Effector memory CD4-positive, alpha-beta T cell (primary cell): Measurements from ENCODE around the gene FOXO1.

ENCODE experiments used
- DNase-seq, 3 donors: peaks; one replicate each; pipeline ENCODE4 v3.0.0-alpha.2; 2020
- H3K27ac ChIP-seq: 2 replicates; pipeline ENCODE4 v1.7.0; 2013; ENCODE audit warnings: mild to moderate bottlenecking, low read length, moderate library complexity; ENCODE audit not compliant: insufficient read depth, poor library complexity, severe bottlenecking
- H3K27me3 ChIP-seq: replicated peaks from 2 replicates; pipeline ENCODE4 v1.7.0; 2013; ENCODE audit warnings: mild to moderate bottlenecking, low read length; ENCODE audit not compliant: insufficient read depth, control insufficient read depth, poor library complexity, severe bottlenecking
- H3K36me3 ChIP-seq: 2 replicates; pipeline ENCODE4 v1.7.0; 2013; ENCODE audit warnings: mild to moderate bottlenecking, low read length, moderate library complexity; ENCODE audit not compliant: control insufficient read depth, insufficient read depth
- H3K4me1 ChIP-seq: 2 replicates; pipeline ENCODE4 v1.7.0; 2013; ENCODE audit warnings: low read length, mild to moderate bottlenecking; ENCODE audit not compliant: control insufficient read depth, insufficient read depth, poor library complexity, severe bottlenecking
- H3K4me3 ChIP-seq: 2 replicates; pipeline ENCODE4 v1.7.0; 2013; ENCODE audit warnings: low read length, low read depth, mild to moderate bottlenecking; ENCODE audit not compliant: insufficient read depth, poor library complexity, severe bottlenecking
- H3K9me3 ChIP-seq: 2 replicates; pipeline ENCODE4 v1.7.0; 2013; ENCODE audit warnings: mild to moderate bottlenecking, low read length, moderate library complexity; ENCODE audit not compliant: control insufficient read depth

Gene FOXO1

DNA sequence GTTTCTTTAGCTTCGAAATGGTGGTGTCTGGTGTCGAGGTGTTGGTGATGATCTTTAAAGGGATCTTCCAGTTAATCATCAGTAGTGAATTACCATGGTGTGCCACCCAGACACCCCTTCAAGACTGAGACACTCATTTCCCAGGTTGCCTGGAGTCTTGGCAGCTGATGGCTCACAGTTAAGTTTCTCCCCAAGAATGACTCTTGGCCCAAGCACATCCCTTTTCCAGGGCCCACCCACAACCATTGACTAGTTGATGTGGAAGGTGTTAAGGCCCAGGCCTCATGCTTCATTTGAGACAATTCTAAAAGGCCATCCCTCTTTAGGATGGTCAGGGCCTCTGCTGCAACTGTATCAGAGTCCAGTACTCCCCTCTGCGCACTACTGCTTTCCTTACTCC lies 145.5 kb downstream of the FOXO1 start:
- H3K4me3 ChIP-seq: no peak overlapping the region
- H3K9me3 ChIP-seq: no peaks in the 10 kb centered on the region
- DNase-seq: no peak
- H3K4me1 ChIP-seq: no peaks in the 10 kb centered on the region
- no peaks in the 10 kb centered on the region for H3K27me3 ChIP-seq
- H3K27ac ChIP-seq: no peak overlapping the region
- no peaks in the 10 kb centered on the region for H3K36me3 ChIP-seq

DNA sequence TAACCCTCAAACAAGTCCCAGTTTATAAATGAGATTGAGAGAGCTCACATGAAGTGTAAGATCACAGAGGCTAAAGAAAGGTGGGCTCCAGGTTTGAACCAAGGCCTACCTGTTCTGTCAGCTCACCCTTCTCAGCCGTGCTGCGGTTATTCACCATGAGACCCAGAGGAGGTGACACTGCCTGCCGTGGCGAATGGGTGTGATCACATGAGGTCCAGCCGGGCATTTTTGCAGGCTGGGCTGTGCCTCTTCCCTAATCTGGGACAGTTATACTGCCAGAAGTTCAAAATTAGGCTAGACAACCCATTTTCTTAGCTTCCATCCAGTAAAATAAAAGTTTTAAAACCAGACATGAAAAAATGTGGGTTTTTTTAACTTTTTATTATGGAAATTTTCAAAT lies 146.8 kb downstream of the FOXO1 start:
- Histone ChIP-seq H3K27me3 (no peaks in the 10 kb centered on the region), H3K36me3 (no peaks in the 10 kb centered on the region), H3K27ac (no peak overlapping the region), H3K4me1 (no peaks in the 10 kb centered on the region), H3K4me3 (no peak overlapping the region), H3K9me3 (no peaks in the 10 kb centered on the region)
- no peak for DNase-seq

DNA sequence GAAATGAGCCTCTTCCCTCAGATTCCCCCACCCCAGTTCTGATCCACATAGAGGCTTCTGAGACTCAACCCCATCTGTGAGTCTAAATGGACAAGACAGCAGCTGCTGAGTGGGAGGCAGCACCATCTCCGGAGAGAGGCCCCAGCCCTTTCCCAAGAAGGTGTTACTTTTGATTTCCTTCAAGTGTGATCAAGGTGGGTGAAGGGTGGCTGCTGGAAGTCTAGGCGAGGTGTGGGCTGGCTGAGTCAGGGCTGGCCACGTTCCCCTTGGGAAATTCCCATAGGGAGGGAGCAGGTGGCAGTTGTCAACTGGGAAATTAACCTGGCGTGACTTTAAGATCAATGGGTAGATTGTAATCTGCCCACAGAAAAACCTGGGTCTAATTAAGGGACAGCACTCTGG lies 148.0 kb downstream of the FOXO1 start:
- no peak overlapping the region for H3K4me3 ChIP-seq
- H3K36me3 ChIP-seq: no peaks in the 10 kb centered on the region
- DNase-seq: peak; percentile 13 to 21 (median 18)
- H3K27ac ChIP-seq: no peak overlapping the region
- H3K4me1 ChIP-seq: no peaks in the 10 kb centered on the region
- H3K9me3 ChIP-seq: no peaks in the 10 kb centered on the region
- H3K27me3 ChIP-seq: no peaks in the 10 kb centered on the region

DNA sequence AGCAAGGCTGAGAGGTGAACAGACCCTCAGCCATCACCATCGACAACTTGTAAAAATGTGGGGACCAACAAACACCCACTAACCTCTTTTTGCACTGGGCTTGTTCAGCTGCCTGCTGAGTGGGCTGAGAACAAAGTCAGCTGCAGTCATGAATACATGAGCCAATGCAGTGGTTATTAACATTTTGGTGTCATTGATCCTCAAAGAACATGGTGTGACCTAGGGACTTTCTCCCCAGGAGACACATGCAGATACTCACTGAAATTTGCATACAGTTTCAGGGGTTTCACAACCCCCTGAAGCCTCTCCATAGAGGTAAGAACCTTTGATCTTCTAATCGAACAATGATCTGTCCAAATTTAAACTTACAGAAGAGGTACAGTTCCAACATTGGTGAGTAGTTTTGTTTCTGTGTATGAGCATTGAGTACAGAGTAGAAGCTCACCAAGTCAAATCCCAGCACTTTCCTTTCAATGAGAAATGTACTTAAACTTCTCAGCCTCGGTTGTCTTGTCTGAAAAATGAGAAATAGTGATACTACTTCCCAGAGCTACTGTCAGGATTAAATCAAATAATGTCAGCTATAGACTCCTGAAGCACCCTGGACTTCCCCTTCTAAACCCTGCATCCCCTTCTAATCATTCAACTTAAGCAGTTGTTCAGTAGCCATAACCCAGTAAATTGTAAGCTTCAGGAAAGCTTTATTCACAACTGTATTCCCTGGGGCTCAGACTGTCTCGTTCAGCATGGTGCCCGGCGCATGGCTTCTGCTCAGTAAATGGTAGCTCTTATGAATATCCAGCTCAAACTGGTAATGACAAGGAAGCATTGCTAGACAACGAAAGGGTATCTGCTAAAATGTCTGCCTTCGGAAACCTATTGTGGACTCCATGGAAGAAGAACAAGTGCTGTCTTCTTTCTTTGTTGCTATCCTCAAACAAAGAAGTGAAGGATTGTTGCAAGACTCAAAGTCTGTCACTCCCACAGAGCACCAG lies 148.7 kb downstream of the FOXO1 start:
- DNase-seq: no peak
- no peaks in the 10 kb centered on the region for H3K9me3 ChIP-seq
- H3K4me3 ChIP-seq: no peak overlapping the region
- H3K27me3 ChIP-seq: no peaks in the 10 kb centered on the region
- no peak overlapping the region for H3K27ac ChIP-seq
- no peaks in the 10 kb centered on the region for H3K4me1 ChIP-seq
- no peaks in the 10 kb centered on the region for H3K36me3 ChIP-seq

DNA sequence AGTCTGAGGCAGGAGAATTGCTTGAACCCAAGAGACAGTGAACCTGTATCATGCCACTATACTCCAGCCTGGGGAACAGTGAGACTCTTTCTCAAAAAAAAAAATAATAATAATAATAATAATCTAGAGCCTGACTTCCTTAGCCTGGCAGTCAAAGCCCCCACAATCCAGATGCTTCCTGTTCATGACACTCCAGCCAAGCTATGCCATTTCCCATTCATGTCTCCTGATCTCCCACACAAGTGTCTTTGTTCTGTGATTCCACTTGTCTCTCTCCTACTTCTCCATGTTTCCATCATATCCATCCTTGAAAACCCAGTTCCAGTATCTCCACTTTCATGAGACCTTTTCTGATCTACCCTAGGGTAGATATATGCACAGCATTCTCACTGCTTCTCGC lies 150.7 kb downstream of the FOXO1 start:
- H3K27me3 ChIP-seq: no peaks in the 10 kb centered on the region
- H3K4me3 ChIP-seq: no peak overlapping the region
- H3K27ac ChIP-seq: no peak overlapping the region
- H3K4me1 ChIP-seq: no peaks in the 10 kb centered on the region
- no peaks in the 10 kb centered on the region for H3K36me3 ChIP-seq
- no peak for DNase-seq
- H3K9me3 ChIP-seq: no peaks in the 10 kb centered on the region

DNA sequence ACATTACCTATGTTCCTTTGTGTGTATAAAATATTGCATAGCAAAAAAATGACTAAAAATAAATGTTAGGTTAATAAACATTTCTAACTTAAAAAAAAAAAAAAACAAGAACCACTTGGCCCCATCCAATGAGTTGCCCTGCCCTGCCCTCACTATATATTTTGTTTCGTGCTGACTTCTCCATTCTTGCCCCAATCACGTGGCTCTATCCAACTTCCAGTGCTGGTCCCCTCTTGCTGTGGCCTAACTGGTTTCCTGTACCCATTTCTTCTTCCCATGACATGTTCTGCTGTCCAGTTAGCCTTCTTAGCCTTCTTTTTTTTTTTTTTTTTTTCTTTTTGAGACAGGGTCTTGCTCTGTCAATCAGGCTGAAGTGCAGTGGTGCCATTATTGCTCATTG lies 151.6 kb downstream of the FOXO1 start:
- Histone ChIP-seq H3K27me3 (no peaks in the 10 kb centered on the region), H3K9me3 (no peaks in the 10 kb centered on the region), H3K4me3 (no peak overlapping the region), H3K27ac (no peak overlapping the region), H3K4me1 (no peaks in the 10 kb centered on the region), H3K36me3 (no peaks in the 10 kb centered on the region)
- DNase-seq: no peak

DNA sequence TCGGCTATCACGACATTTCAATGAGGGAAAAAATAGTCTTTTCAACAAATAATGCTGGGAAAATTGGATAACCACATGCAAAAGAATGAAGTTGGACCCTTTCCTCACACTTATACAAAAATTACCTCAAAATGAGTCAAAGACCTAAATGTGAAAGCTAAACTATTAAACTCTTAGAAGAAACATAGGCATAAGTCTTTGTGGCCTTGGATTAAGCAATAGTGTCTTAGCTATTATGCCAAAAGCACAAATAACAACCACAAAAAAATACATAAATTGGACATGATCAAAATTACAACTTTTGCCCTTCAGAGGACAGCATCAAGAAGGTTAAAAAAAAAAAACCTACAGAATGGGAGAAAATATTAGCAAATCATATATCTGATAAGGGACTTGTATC lies 156.6 kb downstream of the FOXO1 start:
- no peak overlapping the region for H3K4me3 ChIP-seq
- H3K4me1 ChIP-seq: peaks cover 8% of the 10 kb centered on the region
- H3K36me3 ChIP-seq: no peaks in the 10 kb centered on the region
- no peaks in the 10 kb centered on the region for H3K9me3 ChIP-seq
- DNase-seq: no peak
- H3K27ac ChIP-seq: no peak overlapping the region
- no peaks in the 10 kb centered on the region for H3K27me3 ChIP-seq

DNA sequence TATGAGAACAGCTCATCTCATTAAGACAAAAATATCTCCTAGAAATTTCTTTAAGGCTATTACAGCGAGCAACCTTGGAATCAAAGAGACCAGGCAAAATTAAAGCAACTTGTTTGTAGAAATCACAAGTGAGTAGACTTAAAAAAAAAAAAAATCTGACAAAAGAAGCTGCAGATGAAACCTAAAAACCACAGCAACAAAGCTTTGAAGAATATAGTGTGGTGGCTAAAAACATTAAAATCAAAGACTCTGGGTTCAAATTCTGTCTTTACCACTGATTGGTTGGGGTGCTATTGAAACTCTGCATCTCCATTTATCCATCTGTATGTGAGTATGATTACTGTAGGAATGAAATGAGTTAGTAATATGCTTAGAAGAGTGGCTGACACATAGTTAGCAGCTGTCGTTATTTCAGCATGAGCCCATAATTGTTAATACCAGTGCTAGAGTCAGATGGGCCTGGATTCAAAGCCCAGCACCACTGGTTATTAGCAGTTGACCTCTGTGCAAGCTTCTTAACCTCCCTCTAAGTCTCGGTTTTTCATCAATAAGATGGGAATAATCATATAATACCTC lies 157.6 kb downstream of the FOXO1 start:
- no peak overlapping the region for H3K27ac ChIP-seq

DNA sequence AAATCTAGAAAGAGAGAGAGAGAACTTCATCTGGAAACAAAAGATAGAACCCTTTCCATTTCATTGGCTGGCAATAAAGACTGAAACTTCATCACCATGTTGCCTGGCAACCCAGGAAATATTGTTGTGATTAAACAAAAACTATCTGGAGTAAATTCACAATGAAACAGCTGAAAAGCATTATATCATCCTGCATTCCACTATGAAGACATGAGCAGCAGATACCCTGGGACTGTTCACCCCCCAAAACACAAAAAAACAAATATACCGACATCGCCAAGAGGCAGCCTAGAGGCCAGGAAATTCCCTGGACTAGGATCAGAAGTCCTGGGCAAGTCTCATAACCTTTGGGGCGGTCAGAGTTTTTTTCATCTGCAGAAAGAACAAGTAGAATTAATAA lies 158.3 kb downstream of the FOXO1 start:
- no peak overlapping the region for H3K27ac ChIP-seq
- no peaks in the 10 kb centered on the region for H3K9me3 ChIP-seq
- DNase-seq: no peak
- no peaks in the 10 kb centered on the region for H3K27me3 ChIP-seq
- no peaks in the 10 kb centered on the region for H3K36me3 ChIP-seq
- peaks cover 8% of the 10 kb centered on the region for H3K4me1 ChIP-seq
- H3K4me3 ChIP-seq: no peak overlapping the region

More for the DNA sequence above, 157.6 kb downstream of the FOXO1 start:
- Histone ChIP-seq H3K36me3 (no peaks in the 10 kb centered on the region), H3K27me3 (no peaks in the 10 kb centered on the region), H3K9me3 (no peaks in the 10 kb centered on the region), H3K4me3 (no peak overlapping the region), H3K4me1 (peaks cover 8% of the 10 kb centered on the region)
- no peak for DNase-seq
